ENCODE data around the gene INPP4B. TPM values are rescaled to one million over a fixed set of nuclear protein-coding genes. Genes with fewer than 3 reads are reported as not detected.

INPP4B gene
- total and polyA plus RNA-seq, 2 donors (not counting 1 experiment from before 2014, with no cell fraction given): 19.7 to 22.2 TPM

DNA sequence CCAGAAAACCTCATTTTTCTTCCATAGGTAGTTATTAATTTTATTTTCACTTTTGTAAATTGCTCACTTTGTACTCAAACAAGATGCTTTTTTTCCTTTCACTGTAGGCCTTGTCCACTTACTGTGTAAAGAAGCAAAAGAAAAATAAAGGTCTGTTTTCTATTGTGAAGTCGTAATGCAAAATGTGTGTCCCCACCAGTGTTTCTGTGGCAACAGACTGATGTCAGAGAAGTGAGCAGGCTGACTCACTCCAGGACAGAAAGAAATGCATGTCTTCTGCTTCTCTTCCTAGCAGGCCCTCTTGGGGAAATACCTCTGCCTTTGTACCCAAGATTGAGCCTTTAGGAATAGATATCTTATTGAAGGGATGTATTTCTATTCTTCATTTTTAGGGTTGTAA, 30.3 kb downstream of the INPP4B start:
- Histone ChIP-seq H3K4me2 (ENCODE audit: extremely low read depth, insufficient read depth, low read length) (no peak overlapping the region), H3K27ac (ENCODE audit: insufficient read depth, low read length) (no peak overlapping the region), H4K20me1 (ENCODE audit: control insufficient read depth, extremely low read depth, insufficient read depth, low read length) (no peaks in the 10 kb centered on the region), H3K4me3 (replicated peaks in 1 of 4; ENCODE audit: control extremely low read depth in 1 of 4, insufficient read depth in 1 of 4, low read depth in 3 of 4, low read length in 4 of 4) (no peak overlapping the region), H3K4me1 (ENCODE audit: control insufficient read depth, extremely low read depth, insufficient read depth, low read length) (peaks cover 9% of the 10 kb centered on the region), H3K27me3 (ENCODE audit: control insufficient read depth, insufficient read depth, low read length) (no peaks in the 10 kb centered on the region), H3K9me3 (ENCODE audit: control insufficient read depth, insufficient read depth, low read depth, low read length) (no peaks in the 10 kb centered on the region), H3K9ac (ENCODE audit: insufficient read depth, low read length) (no peak overlapping the region), H3K79me2 (ENCODE audit: control insufficient read depth, insufficient read depth, low read length) (no peaks in the 10 kb centered on the region), H3K36me3 (ENCODE audit: control insufficient read depth, insufficient read depth, low read length) (no peaks in the 10 kb centered on the region), H2AFZ (ENCODE audit: low read length) (no peak overlapping the region)
- TF ChIP-seq, protein P1, sequence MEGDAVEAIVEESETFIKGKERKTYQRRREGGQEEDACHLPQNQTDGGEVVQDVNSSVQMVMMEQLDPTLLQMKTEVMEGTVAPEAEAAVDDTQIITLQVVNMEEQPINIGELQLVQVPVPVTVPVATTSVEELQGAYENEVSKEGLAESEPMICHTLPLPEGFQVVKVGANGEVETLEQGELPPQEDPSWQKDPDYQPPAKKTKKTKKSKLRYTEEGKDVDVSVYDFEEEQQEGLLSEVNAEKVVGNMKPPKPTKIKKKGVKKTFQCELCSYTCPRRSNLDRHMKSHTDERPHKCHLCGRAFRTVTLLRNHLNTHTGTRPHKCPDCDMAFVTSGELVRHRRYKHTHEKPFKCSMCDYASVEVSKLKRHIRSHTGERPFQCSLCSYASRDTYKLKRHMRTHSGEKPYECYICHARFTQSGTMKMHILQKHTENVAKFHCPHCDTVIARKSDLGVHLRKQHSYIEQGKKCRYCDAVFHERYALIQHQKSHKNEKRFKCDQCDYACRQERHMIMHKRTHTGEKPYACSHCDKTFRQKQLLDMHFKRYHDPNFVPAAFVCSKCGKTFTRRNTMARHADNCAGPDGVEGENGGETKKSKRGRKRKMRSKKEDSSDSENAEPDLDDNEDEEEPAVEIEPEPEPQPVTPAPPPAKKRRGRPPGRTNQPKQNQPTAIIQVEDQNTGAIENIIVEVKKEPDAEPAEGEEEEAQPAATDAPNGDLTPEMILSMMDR (conservative IDR thresholded peaks at IDR 0.05 in 1 of 2, IDR thresholded peaks at IDR 0.05 in 1 of 2; ENCODE audit: low read depth in 1 of 2, low read length in 2 of 2): no peak
- no peak for TF ChIP-seq EZH2 (IDR thresholded peaks at IDR 0.05; ENCODE audit: low read length, missing control alignments)
- peak; percentile 64 to 85 for DNase-seq (ENCODE audit: low read depth in 2 of 2)

DNA sequence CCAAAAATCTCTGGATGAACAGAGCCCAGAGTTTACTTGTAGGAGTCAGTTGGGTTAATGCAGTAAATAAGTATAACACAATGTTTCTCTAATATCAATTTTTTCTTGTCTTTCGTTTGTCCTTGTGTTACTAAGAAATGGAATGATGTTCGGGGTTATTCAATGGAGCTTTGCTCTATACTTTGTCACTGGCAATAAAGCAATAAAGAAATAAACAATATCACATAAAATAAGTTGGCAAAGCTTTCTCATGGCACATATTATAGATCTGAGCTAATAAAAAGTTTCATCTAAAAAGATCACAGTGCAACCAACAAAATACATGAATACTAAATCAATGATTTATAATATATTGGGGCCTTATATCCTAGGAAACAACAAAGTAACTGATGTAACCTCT, 32.7 kb downstream of the INPP4B start:
- H3K4me1 ChIP-seq (ENCODE audit: control insufficient read depth, extremely low read depth, insufficient read depth, low read length): peaks cover 6% of the 10 kb centered on the region
- no peak overlapping the region for H3K4me3 ChIP-seq (replicated peaks in 1 of 4; ENCODE audit: control extremely low read depth in 1 of 4, insufficient read depth in 1 of 4, low read depth in 3 of 4, low read length in 4 of 4)
- no peaks in the 10 kb centered on the region for H3K27me3 ChIP-seq (ENCODE audit: control insufficient read depth, insufficient read depth, low read length)
- no peaks in the 10 kb centered on the region for H3K79me2 ChIP-seq (ENCODE audit: control insufficient read depth, insufficient read depth, low read length)
- H3K36me3 ChIP-seq (ENCODE audit: control insufficient read depth, insufficient read depth, low read length): no peaks in the 10 kb centered on the region
- no peak overlapping the region for H3K4me2 ChIP-seq (ENCODE audit: extremely low read depth, insufficient read depth, low read length)
- H4K20me1 ChIP-seq (ENCODE audit: control insufficient read depth, extremely low read depth, insufficient read depth, low read length): no peaks in the 10 kb centered on the region
- H3K27ac ChIP-seq (ENCODE audit: insufficient read depth, low read length): no peak overlapping the region
- no peak overlapping the region for H2AFZ ChIP-seq (ENCODE audit: low read length)
- H3K9ac ChIP-seq (ENCODE audit: insufficient read depth, low read length): no peak overlapping the region
- no peak for TF ChIP-seq EZH2 (IDR thresholded peaks at IDR 0.05; ENCODE audit: low read length, missing control alignments)
- H3K9me3 ChIP-seq (ENCODE audit: control insufficient read depth, insufficient read depth, low read depth, low read length): no peaks in the 10 kb centered on the region
- DNase-seq (ENCODE audit: low read depth in 2 of 2): no peak

DNA sequence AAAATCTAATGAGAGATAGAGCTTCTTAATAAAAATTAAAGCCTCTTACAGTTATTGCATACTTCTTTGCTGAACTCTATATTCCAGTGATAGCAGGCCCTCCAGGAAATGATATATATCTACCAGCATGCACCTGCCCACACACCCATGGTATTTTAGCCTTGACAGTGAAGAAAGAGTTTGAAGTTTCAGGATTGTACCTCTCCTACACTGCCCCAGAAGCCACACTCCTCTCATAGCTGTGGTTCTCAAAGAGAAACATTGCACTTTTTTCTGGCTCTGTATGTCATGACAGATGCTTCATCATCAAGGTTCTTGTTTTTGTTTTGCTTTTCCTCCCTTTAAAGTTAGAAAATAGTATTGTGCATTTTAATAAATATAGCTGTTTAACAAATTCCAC, 34.0 kb downstream of the INPP4B start:
- peak in 1 of 2 donors; percentile 71 for DNase-seq (ENCODE audit: low read depth in 2 of 2)
- H3K9ac ChIP-seq (ENCODE audit: insufficient read depth, low read length): no peak overlapping the region
- no peak overlapping the region for H2AFZ ChIP-seq (ENCODE audit: low read length)
- TF ChIP-seq, protein P1 (conservative IDR thresholded peaks at IDR 0.05 in 1 of 2, IDR thresholded peaks at IDR 0.05 in 1 of 2; ENCODE audit: low read depth in 1 of 2, low read length in 2 of 2): no peak
- no peak for TF ChIP-seq EZH2 (IDR thresholded peaks at IDR 0.05; ENCODE audit: low read length, missing control alignments)
- no peak overlapping the region for H3K4me3 ChIP-seq (replicated peaks in 1 of 4; ENCODE audit: control extremely low read depth in 1 of 4, insufficient read depth in 1 of 4, low read depth in 3 of 4, low read length in 4 of 4)
- no peaks in the 10 kb centered on the region for H3K4me1 ChIP-seq (ENCODE audit: control insufficient read depth, extremely low read depth, insufficient read depth, low read length)
- no peaks in the 10 kb centered on the region for H3K9me3 ChIP-seq (ENCODE audit: control insufficient read depth, insufficient read depth, low read depth, low read length)
- no peak overlapping the region for H3K4me2 ChIP-seq (ENCODE audit: extremely low read depth, insufficient read depth, low read length)
- no peaks in the 10 kb centered on the region for H3K36me3 ChIP-seq (ENCODE audit: control insufficient read depth, insufficient read depth, low read length)
- no peak overlapping the region for H3K27ac ChIP-seq (ENCODE audit: insufficient read depth, low read length)
- H3K79me2 ChIP-seq (ENCODE audit: control insufficient read depth, insufficient read depth, low read length): no peaks in the 10 kb centered on the region
- no peaks in the 10 kb centered on the region for H4K20me1 ChIP-seq (ENCODE audit: control insufficient read depth, extremely low read depth, insufficient read depth, low read length)
- H3K27me3 ChIP-seq (ENCODE audit: control insufficient read depth, insufficient read depth, low read length): no peaks in the 10 kb centered on the region

Data from fibroblast of lung (primary cell).